Measurements from ENCODE around the gene TDRKH.
A peak's percentile ranks its signal among the peaks of the same experiment; 100 is the strongest.
"Not testable (repeated sequence)": the region's sequence is repeated elsewhere in the genome, so short reads cannot be mapped to it uniquely, and the experiment has no call there.

TDRKH gene

GRCh38 chr1:151801846-151802245 lies 11.5 kb upstream of the TDRKH start:
- no peak for DNase-seq (ENCODE audit: low spot score)

- DNase-seq (ENCODE audit: low spot score), result no peak
These were observed 11.1 kb upstream of the TDRKH start for GRCh38 chr1:151801310-151801820.

- DNase-seq (ENCODE audit: low spot score), result no peak
These were observed 10.5 kb upstream of the TDRKH start for GRCh38 chr1:151800830-151801229.

GRCh38 chr1:151799179-151800022 lies 9.1 kb upstream of the TDRKH start:
- DNase-seq (ENCODE audit: low spot score), result no peak

DNA sequence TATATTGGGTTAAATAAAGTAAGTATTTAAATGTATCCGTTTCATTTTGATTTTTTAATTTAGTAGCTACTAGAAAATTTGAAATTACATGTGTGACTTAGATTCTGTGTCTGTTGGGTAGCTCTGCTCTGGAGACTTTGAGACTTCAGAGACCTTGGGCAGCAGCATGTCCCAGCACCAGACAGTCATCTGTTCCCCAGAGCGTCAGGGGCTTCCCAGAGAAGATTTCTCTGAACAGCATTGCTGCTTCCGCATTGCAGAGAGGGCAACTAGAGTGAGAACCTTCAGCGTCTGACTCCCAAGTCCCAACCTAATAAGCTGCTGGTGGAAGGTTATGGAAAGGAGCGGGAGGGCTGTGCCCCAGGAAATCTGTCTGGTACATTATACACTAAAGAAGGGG lies 8.3 kb upstream of the TDRKH start:
- DNase-seq (ENCODE audit: low spot score), result no peak

- no peak for DNase-seq (ENCODE audit: low spot score)
These were observed 796 bp upstream of the TDRKH start for GRCh38 chr1:151790940-151791651.

GRCh38 chr1:151787689-151788088 lies 2.6 kb downstream of the TDRKH start:
- DNase-seq (ENCODE audit: low spot score), result no peak

DNA sequence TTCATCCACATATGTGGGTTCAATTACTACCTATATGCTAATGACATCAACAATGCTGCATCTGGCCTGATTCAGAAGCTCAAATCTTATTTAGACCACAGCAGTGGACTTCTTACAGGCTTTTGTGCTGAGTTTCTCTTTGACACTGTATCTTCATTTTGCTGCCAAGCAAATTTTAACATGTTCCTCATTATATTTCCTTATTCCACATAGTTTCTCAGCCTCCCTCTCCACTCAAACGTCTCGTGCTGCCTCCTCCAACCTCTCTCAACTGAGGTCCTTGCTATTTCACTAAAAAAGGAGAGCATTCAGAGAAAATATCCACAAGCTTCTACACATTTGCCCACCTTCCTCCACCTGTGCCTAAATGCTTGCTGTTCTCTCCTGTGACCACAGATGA lies 6.5 kb downstream of the TDRKH start:
- peak; percentile 12 for DNase-seq (ENCODE audit: low spot score)

DNA sequence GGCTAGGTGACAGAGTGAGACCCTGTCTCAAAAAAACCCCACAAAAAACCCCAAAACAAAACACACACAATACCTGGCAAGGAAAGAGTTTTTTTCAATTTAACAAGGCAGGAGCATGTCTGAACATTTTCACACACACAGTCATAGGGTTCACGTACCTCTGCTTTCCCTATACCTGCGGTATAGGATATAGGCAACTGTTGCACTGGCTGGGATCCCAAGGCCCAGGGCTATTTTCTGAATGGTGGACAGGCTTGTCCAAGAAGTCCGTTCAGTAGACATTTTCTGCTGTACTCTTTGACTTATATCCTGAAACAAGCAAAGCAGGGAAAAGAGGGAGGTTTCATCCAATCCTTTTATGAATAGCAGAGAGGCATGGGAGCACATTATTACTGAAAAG lies 7.6 kb downstream of the TDRKH start:
- DNase-seq (ENCODE audit: low spot score), result no peak

- not testable (repeated sequence) for DNase-seq (ENCODE audit: low spot score)
These were observed 8.3 kb downstream of the TDRKH start for GRCh38 chr1:151782026-151782425.

- DNase-seq (ENCODE audit: low spot score), result not testable (repeated sequence)
These were observed 9.6 kb downstream of the TDRKH start for GRCh38 chr1:151780736-151781135.

GRCh38 chr1:151779852-151780251 lies 10.4 kb downstream of the TDRKH start:
- DNase-seq (ENCODE audit: low spot score), result no peak

DNA sequence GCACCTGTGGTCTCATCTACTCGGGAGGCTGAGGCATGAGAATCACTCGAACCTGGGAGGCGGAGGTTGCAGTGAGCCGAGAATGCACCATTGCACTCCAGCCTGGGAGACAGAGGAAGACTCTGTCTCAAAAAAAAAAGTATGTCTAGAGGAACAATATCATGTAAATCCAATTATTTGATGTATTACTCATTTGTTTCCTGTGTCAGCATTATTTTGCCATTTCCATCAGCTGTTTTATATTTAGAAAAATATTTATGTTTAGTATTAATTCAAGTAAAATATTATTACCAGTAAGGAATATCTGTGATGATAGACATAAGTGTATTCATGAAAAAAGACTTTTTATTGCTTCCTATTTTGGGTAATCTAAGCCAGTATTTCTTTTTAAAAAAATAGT lies 13.0 kb downstream of the TDRKH start:
- DNase-seq (ENCODE audit: low spot score), result no peak

DNA sequence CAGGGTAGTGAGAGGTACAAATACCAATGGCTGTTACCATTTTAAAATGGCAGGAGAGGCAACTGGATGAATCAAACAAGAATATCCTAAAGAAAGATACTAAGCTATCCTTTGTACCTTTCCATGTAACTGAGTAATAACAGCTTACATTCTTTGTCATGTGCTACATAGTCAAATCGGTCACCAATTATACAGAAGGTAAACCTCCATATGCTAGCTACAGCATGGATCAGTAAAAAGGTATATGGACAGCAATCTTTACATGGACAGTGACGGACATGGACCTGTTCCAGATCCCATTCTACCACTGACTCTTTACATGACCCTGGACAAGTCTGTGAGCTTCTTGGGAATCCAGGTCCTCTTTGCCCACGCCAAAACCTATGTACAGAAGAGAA lies 13.6 kb downstream of the TDRKH start:
- no peak for DNase-seq (ENCODE audit: low spot score)

- DNase-seq (ENCODE audit: low spot score), result no peak
These were observed 14.2 kb downstream of the TDRKH start for GRCh38 chr1:151775894-151776664.

GRCh38 chr1:151774256-151774922 lies 15.9 kb downstream of the TDRKH start:
- no peak for DNase-seq (ENCODE audit: low spot score)

DNA sequence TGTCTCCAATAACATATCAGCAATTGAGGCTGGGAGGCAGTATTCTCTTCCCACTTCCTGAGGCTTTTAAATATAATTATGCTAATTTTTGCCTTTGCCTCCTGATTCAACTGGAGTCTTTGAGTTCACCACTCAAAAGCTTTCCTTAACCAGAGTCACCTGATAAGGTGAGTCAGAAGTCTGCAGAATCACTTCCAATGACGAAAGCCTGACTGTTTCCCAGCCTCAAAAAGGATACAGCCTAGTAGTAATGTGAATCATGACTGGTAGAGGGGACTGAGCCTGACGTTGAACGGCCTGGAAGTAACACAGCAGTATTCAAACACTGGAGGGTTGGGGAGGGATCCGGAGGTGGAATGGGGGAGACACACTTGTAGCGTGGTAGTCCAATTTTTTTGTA lies 16.6 kb downstream of the TDRKH start:
- DNase-seq (ENCODE audit: low spot score), result no peak

DNA sequence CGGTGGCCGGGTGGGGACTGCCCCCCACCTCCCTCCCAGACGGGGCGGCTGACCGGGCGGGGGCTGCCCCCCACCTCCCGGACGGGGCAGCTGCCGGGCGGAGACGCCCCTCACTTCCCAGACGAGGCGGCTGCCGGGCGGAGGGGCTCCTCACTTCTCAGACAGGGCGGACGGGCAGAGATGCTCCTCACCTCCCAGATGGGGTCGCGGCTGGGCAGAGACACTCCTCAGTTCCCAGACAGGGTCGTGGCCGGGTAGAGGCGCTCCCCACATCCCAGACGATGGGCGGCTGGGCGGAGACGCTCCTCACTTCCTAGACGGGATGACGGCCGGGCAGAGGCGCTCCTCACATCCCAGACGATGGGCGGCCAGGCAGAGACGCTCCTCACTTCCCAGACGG lies 21.0 kb downstream of the TDRKH start:
- DNase-seq (ENCODE audit: low spot score), result not testable (repeated sequence)

- DNase-seq (ENCODE audit: low spot score), result not testable (repeated sequence)
These were observed 21.8 kb downstream of the TDRKH start for GRCh38 chr1:151768351-151769066.

- DNase-seq (ENCODE audit: low spot score), result no peak
These were observed 26.3 kb downstream of the TDRKH start for GRCh38 chr1:151763990-151764389.

Measured in pons (tissue), 1 donor.